Endothelial cell of umbilical vein (primary cell): ENCODE data around the gene CNPPD1. TPM values are rescaled to one million over a fixed set of nuclear protein-coding genes. Genes with fewer than 3 reads are reported as not detected.

Source experiments
- BruUV-seq: library from RNA; stranded (reverse); fragments of 400-500 nt; replicated peaks from 2 replicates; lab custom pipeline; 2021; lab: Mats Ljungman, UMichigan
- CTCF ChIA-PET: fragments of 300-600, 350-600 bp; sonication (Branson Sonifier 250); formaldehyde crosslinking; loops from one replicate; lab custom pipeline; 2021; ENCODE audit warnings: antibody characterized with exemption, inconsistent platforms; lab: Charles Lee
- POLR2A ChIA-PET: fragments of 300-600, 350-600 bp; sonication (Branson Sonifier 250); formaldehyde crosslinking; loops from one replicate; lab custom pipeline; 2021; ENCODE audit warnings: antibody characterized with exemption, inconsistent platforms; lab: Charles Lee
- DNase-seq: peaks from one replicate; pipeline ENCODE4 v3.0.0-alpha.2; 2011; ENCODE audit warnings: low read depth, low spot score
- FAIRE-seq: peaks from 2 replicates; lab custom pipeline; 2011; peaks lifted over from hg19 to GRCh38; lab: Jason Lieb, UNC
- H2AFZ ChIP-seq: 2 replicates; pipeline ENCODE4 v1.6.0; 2012; ENCODE audit warnings: low read depth, low read length, control low read depth, inconsistent platforms
- H3K27ac ChIP-seq: 2 replicates; pipeline ENCODE4 v1.5.1; 2011; ENCODE audit warnings: low read depth, mild to moderate bottlenecking, control low read depth, low read length, moderate library complexity; ENCODE audit not compliant: insufficient read depth
- H3K27me3 ChIP-seq, 2 experiments: 2 replicates each; pipeline versions ENCODE4 v1.6.0 to v1.6.1; 2011; ENCODE audit warnings: low read length in 2 of 2, mixed read lengths in 1 of 2; ENCODE audit not compliant: control insufficient read depth in 2 of 2, insufficient read depth in 2 of 2
- H3K36me3 ChIP-seq, 2 experiments: 2 replicates in 1 of 2; 3 replicates in 1 of 2; pipeline ENCODE4 v1.5.1; 2011; ENCODE audit warnings: low read length in 2 of 2, mild to moderate bottlenecking in 1 of 2, moderate library complexity in 1 of 2; ENCODE audit not compliant: control insufficient read depth in 2 of 2, insufficient read depth in 2 of 2; ENCODE audit errors: extremely low read depth in 1 of 2
- H3K4me1 ChIP-seq: 3 replicates; pipeline ENCODE4 v1.5.1; 2011; ENCODE audit warnings: mild to moderate bottlenecking, low read length; ENCODE audit not compliant: control insufficient read depth, insufficient read depth; ENCODE audit errors: extremely low read depth
- H3K4me2 ChIP-seq: 2 replicates; pipeline ENCODE4 v1.6.1; 2011; ENCODE audit warnings: low read length, control low read depth, mixed read lengths; ENCODE audit not compliant: insufficient read depth
- H3K4me3 ChIP-seq, 3 experiments: fragments of 200-600 bp in 1 of 3; sonication (generic), shearing (Covaris generic) in 1 of 3; replicated peaks in 1 of 3; 2 replicates each; pipeline ENCODE4 v1.5.1; 2011 to 2016; ENCODE audit warnings: control low read depth in 3 of 3, low read length in 3 of 3, mild to moderate bottlenecking in 2 of 3, inconsistent platforms in 1 of 3, low read depth in 1 of 3, moderate library complexity in 1 of 3; ENCODE audit not compliant: insufficient read depth in 1 of 3
- H3K79me2 ChIP-seq: 2 replicates; pipeline ENCODE4 v1.6.0; 2012; ENCODE audit warnings: low read length, inconsistent platforms; ENCODE audit not compliant: control insufficient read depth, insufficient read depth
- H3K9ac ChIP-seq: replicated peaks from 2 replicates; pipeline ENCODE3; 2011; ENCODE audit warnings: low read length, control low read depth; ENCODE audit not compliant: insufficient read depth; ENCODE audit errors: extremely low read depth
- H3K9me1 ChIP-seq: replicated peaks from 3 replicates; pipeline ENCODE4 v1.6.0; 2011; ENCODE audit warnings: mild to moderate bottlenecking, low read length; ENCODE audit not compliant: control insufficient read depth, insufficient read depth; ENCODE audit errors: extremely low read depth
- H3K9me3 ChIP-seq: replicated peaks from 2 replicates; pipeline ENCODE4 v1.5.1; 2012; ENCODE audit warnings: low read length, inconsistent platforms; ENCODE audit not compliant: control insufficient read depth, insufficient read depth
- H4K20me1 ChIP-seq: replicated peaks from 2 replicates; pipeline ENCODE3; 2011; ENCODE audit warnings: mild to moderate bottlenecking, low read length; ENCODE audit not compliant: control insufficient read depth, insufficient read depth; ENCODE audit errors: extremely low read depth
- CTCF ChIP-seq, 2 donors: IDR thresholded peaks; 1 replicate in 1 of 2; 2 replicates in 1 of 2; pipeline ENCODE4 v1.5.1; 2011; ENCODE audit warnings: low read length in 2 of 2, mild to moderate bottlenecking in 2 of 2, moderate library complexity in 2 of 2, control low read depth in 1 of 2, inconsistent platforms in 1 of 2, low read depth in 1 of 2; ENCODE audit not compliant: insufficient read depth in 1 of 2; ENCODE audit errors: extremely low read depth in 1 of 2
- EZH2 ChIP-seq: IDR thresholded peaks from 2 replicates; pipeline ENCODE4 v1.6.1; 2012; ENCODE audit warnings: borderline replicate concordance, low read depth, mild to moderate bottlenecking, moderate library complexity, low read length, inconsistent platforms; ENCODE audit not compliant: severe bottlenecking
- FOS ChIP-seq: IDR thresholded peaks from 2 replicates; pipeline ENCODE4 v1.6.1; 2011; ENCODE audit warnings: mild to moderate bottlenecking, low read length, moderate library complexity, borderline replicate concordance; ENCODE audit not compliant: insufficient read depth
- GATA2 ChIP-seq: IDR thresholded peaks from 2 replicates; pipeline ENCODE4 v1.7.0; 2011; ENCODE audit warnings: low read depth, mild to moderate bottlenecking, moderate library complexity, mixed read lengths, low read length; ENCODE audit not compliant: insufficient read length, insufficient read depth
- JUN ChIP-seq: IDR thresholded peaks from 2 replicates; pipeline ENCODE4 v1.6.1; 2011; ENCODE audit warnings: borderline replicate concordance, low read depth; ENCODE audit not compliant: insufficient read length, insufficient read depth
- MAX ChIP-seq: IDR thresholded peaks from 2 replicates; pipeline ENCODE4 v1.6.1; 2011; ENCODE audit not compliant: insufficient read depth, insufficient read length
- MYC ChIP-seq: IDR thresholded peaks from one replicate; pipeline ENCODE4 v1.6.1; 2011; ENCODE audit warnings: mild to moderate bottlenecking, low read depth, low read length
- POLR2A ChIP-seq: IDR thresholded peaks from 2 replicates; pipeline ENCODE4 v1.6.1; 2012; ENCODE audit warnings: low read depth, mild to moderate bottlenecking, control low read depth, low read length
- POLR2AphosphoS5 ChIP-seq: IDR thresholded peaks from 2 replicates; pipeline ENCODE4 v1.6.1; 2012; ENCODE audit warnings: low read depth, mild to moderate bottlenecking, control low read depth, low read length, moderate library complexity; ENCODE audit not compliant: insufficient read depth
- dilution Hi-C: fragments of 300-500 bp; cut with MboI; formaldehyde crosslinking; loops from one replicate; pipeline ENCODE4 v1.15.0; 2019; ENCODE audit warnings: low sequenced_read_pairs; ENCODE audit not compliant: extremely low pct_ligation_motif_present
- intact Hi-C: fragments of 100-400 bp; cut with micrococcal nuclease; formaldehyde crosslinking; loops from one replicate; pipeline ENCODE4 v1.10.0; 2022
- polyA plus RNA-seq, 4 experiments: library from polyadenylated mRNA; depleted of rRNA in 3 of 4; stranded (reverse) in 3 of 4; unstranded in 1 of 4; fragments of >200 nt; gene quantifications; 2 replicates each; pipeline versions ENCODE4 v1.2.1 to v1.2.3, GENCODE V29; 2011 to 2012; ENCODE audit warnings: missing spikeins in 1 of 4
- total RNA-seq: library from RNA; stranded (reverse); gene quantifications from 2 replicates; pipeline ENCODE4 v1.2.3, GENCODE V29; 2021

Gene CNPPD1
- total and polyA plus RNA-seq, 2 donors (not counting 3 experiments of a cell fraction or from before 2014, with no cell fraction given), result 44.0 to 55.7 TPM

GRCh38 chr2:219216535-219216915 lies 39.8 kb upstream of the CNPPD1 start:
- no peaks in the 10 kb centered on the region for H3K27me3 ChIP-seq
- H4K20me1 ChIP-seq, result no peaks in the 10 kb centered on the region
- no peak overlapping the region for H3K4me3 ChIP-seq
- dilution Hi-C loops, result no loop called here
- H3K9ac ChIP-seq, result no peak overlapping the region
- peaks cover 3 to 13% of the 10 kb centered on the region in 2 experiments for H3K36me3 ChIP-seq
- peaks cover 14% of the 10 kb centered on the region for H3K4me1 ChIP-seq
- H3K9me3 ChIP-seq, result no peaks in the 10 kb centered on the region
- H3K79me2 ChIP-seq, result no peaks in the 10 kb centered on the region
- intact Hi-C loops, result loop anchor here (5.0 kb wide), 1 partner anchor 159 kb away; no protein-coding TSS in a partner anchor
- no peak overlapping the region for H3K27ac ChIP-seq
- BruUV-seq, result no TSS peak
- ChIA-PET CTCF (interaction anchor here (1.2 to 1.6 kb wide), 2 partner anchors 10 to 78 kb away, joined by 3 to 6 read pairs; no protein-coding TSS in a partner anchor), POLR2A (no interaction called here)
- DNase-seq, result no peak
- H2AFZ ChIP-seq, result no peak overlapping the region
- TF ChIP-seq MAX (no peak), GATA2 (no peak), POLR2AphosphoS5 (no peak), FOS (no peak), POLR2A (no peak), MYC (no peak), JUN (no peak), EZH2 (no peak), CTCF (IDR thresholded peaks at IDR 0.05; ENCODE audit: extremely low read depth in 1 of 2, insufficient read depth in 1 of 2, low read depth in 1 of 2, low read length in 2 of 2) (no peak)
- no peaks in the 10 kb centered on the region for H3K9me1 ChIP-seq
- H3K4me2 ChIP-seq, result no peak overlapping the region
- no peak for FAIRE-seq
